Prostate gland (tissue), 2 donors: ENCODE data around the gene PALLD.

Source experiments
- CTCF ChIP-seq, 4 experiments: fragments of 200-600 bp in 2 of 4; fragments of 450-650 bp in 2 of 4; sonication (generic) in 2 of 4; IDR thresholded peaks; 1 replicate in 3 of 4; 2 replicates in 1 of 4; pipeline ENCODE4 v1.5.1; 2016 to 2019; ENCODE audit warnings: antibody characterized with exemption in 4 of 4, mild to moderate bottlenecking in 2 of 4, moderate library complexity in 2 of 4
- POLR2A ChIP-seq: fragments of 450-650 bp; IDR thresholded peaks from one replicate; pipeline ENCODE4 v1.6.1; 2016; ENCODE audit warnings: antibody characterized with exemption, mild to moderate bottlenecking

- TF ChIP-seq CTCF (IDR thresholded peaks at IDR 0.05): no peak
- TF ChIP-seq POLR2A: no peak
Measured at GRCh38 chr4:168885400-168885799, 388.5 kb downstream of the PALLD start.
